Uterus (tissue), 4 donors: ENCODE measurements around the gene CSF3R. TPM values are rescaled to one million over a fixed set of nuclear protein-coding genes. Genes with fewer than 3 reads are reported as not detected.
A peak's percentile ranks its signal among the peaks of the same experiment; 100 is the strongest.

Source experiments
- DNase-seq, 2 donors: peaks; one replicate each; pipeline ENCODE4 v3.0.0-alpha.2; 2019 to 2020
- H3K27ac ChIP-seq, 2 donors: fragments of 200-600 bp; sonication (generic); 1 replicate in 1 of 2; 2 replicates in 1 of 2; pipeline ENCODE4 v1.5.1; 2016 to 2018
- H3K27me3 ChIP-seq, 2 donors: fragments of 200-600 bp; sonication (generic); one replicate each; pipeline ENCODE4 v1.5.1; 2018 to 2019; ENCODE audit warnings: control low read depth in 1 of 2
- H3K36me3 ChIP-seq, 2 donors: fragments of 200-600 bp; sonication (generic); one replicate each; pipeline ENCODE4 v1.5.1; 2019; ENCODE audit warnings: control low read depth in 1 of 2
- H3K4me1 ChIP-seq, 2 donors: fragments of 200-600 bp; sonication (generic); one replicate each; pipeline ENCODE4 v1.5.1; 2018 to 2019; ENCODE audit warnings: control low read depth in 1 of 2
- H3K4me3 ChIP-seq, 2 donors: fragments of 200-600 bp; sonication (generic); 1 replicate in 1 of 2; 2 replicates in 1 of 2; pipeline ENCODE4 v1.5.1; 2018 to 2019; ENCODE audit warnings: mild to moderate bottlenecking in 1 of 2
- H3K9me3 ChIP-seq, 2 donors: fragments of 200-600 bp; sonication (generic); one replicate each; pipeline ENCODE4 v1.5.1; 2019; ENCODE audit warnings: control low read depth in 1 of 2
- CTCF ChIP-seq, 4 experiments: fragments of 200-600 bp in 2 of 4; fragments of 450-650 bp in 2 of 4; sonication (generic) in 2 of 4; IDR thresholded peaks; one replicate each; pipeline ENCODE4 v1.5.1; 2016 to 2019; ENCODE audit warnings: antibody characterized with exemption in 4 of 4, mild to moderate bottlenecking in 2 of 4, moderate library complexity in 1 of 4
- POLR2A ChIP-seq, 2 donors: fragments of 450-650 bp; IDR thresholded peaks; one replicate each; pipeline ENCODE4 v1.6.1; 2016; ENCODE audit warnings: antibody characterized with exemption in 2 of 2, mild to moderate bottlenecking in 1 of 2, moderate library complexity in 1 of 2
- intact Hi-C: fragments of 100-400 bp; cut with DNase I; formaldehyde crosslinking; loops from one replicate; pipeline ENCODE4 v1.15.1; 2023; ENCODE audit warnings: low total_unique reads
- total RNA-seq, 4 donors: library from RNA; depleted of rRNA in 3 of 4; stranded (reverse); fragments of >200 nt in 3 of 4; gene quantifications; one replicate each; pipeline versions ENCODE4 v1.1.0 to v1.2.4, GENCODE V29; 2014 to 2023
- donor health status: DM: yes; HTN: yes; CAD: no.

Gene CSF3R
- total RNA-seq, 4 donors from 2014 or later: 4.9 to 9.7 (median 6.6) TPM

- Histone ChIP-seq H3K27ac (no peak overlapping the region), H3K36me3 (no peaks in the 10 kb centered on the region), H3K4me1 (no peaks in the 10 kb centered on the region), H3K27me3 (no peaks in the 10 kb centered on the region), H3K4me3 (no peak overlapping the region), H3K9me3 (no peaks in the 10 kb centered on the region)
- intact Hi-C loops: no loop called here
- TF ChIP-seq CTCF (IDR thresholded peaks at IDR 0.05) (no peak), POLR2A (IDR thresholded peaks at IDR 0.05) (no peak)
- no peak for DNase-seq
Measured at GRCh38 chr1:36432616-36433015, 50.1 kb downstream of the CSF3R start.

- Histone ChIP-seq H3K9me3 (no peaks in the 10 kb centered on the region), H3K27me3 (no peaks in the 10 kb centered on the region), H3K36me3 (no peaks in the 10 kb centered on the region), H3K27ac (no peak overlapping the region), H3K4me3 (no peak overlapping the region), H3K4me1 (no peaks in the 10 kb centered on the region)
- TF ChIP-seq CTCF (IDR thresholded peaks at IDR 0.05) (no peak), POLR2A (IDR thresholded peaks at IDR 0.05) (no peak)
- intact Hi-C loops: loop anchor here (10.0 kb wide), 1 partner anchor 301 kb away; the partner anchor contains the start of gene COL8A2
- no peak for DNase-seq
Measured at GRCh38 chr1:36425791-36426190, 56.9 kb downstream of the CSF3R start.

GRCh38 chr1:36421649-36422048 lies 61.1 kb downstream of the CSF3R start:
- Histone ChIP-seq H3K27me3 (no peaks in the 10 kb centered on the region), H3K36me3 (no peaks in the 10 kb centered on the region), H3K4me1 (no peaks in the 10 kb centered on the region), H3K9me3 (no peaks in the 10 kb centered on the region), H3K27ac (no peak overlapping the region), H3K4me3 (no peak overlapping the region)
- intact Hi-C loops: loop anchor here (5.0 to 10.0 kb wide), 2 partner anchors 79 to 297 kb away; partner anchors contain the start of gene COL8A2
- no peak for DNase-seq
- TF ChIP-seq CTCF (IDR thresholded peaks at IDR 0.05): no peak
- no peak for TF ChIP-seq POLR2A (IDR thresholded peaks at IDR 0.05)

- no peaks in the 10 kb centered on the region for H3K36me3 ChIP-seq
- no peak overlapping the region for H3K4me3 ChIP-seq
- intact Hi-C loops: loop anchor here (5.0 to 10.0 kb wide), 2 partner anchors 79 to 296 kb away; partner anchors contain the start of gene COL8A2
- no peaks in the 10 kb centered on the region for H3K4me1 ChIP-seq
- H3K27me3 ChIP-seq: no peaks in the 10 kb centered on the region
- peak; percentile 86 to 90 for DNase-seq
- TF ChIP-seq POLR2A (IDR thresholded peaks at IDR 0.05) (no peak), CTCF (IDR thresholded peaks at IDR 0.05) (peak; percentile 89 to 95 (median 92))
- no peak overlapping the region for H3K27ac ChIP-seq
- no peaks in the 10 kb centered on the region for H3K9me3 ChIP-seq
Measured at GRCh38 chr1:36420836-36421317, 61.8 kb downstream of the CSF3R start.

- no peaks in the 10 kb centered on the region for H3K4me1 ChIP-seq
- DNase-seq: peak in 1 of 2 donors; percentile 58
- TF ChIP-seq POLR2A (IDR thresholded peaks at IDR 0.05) (no peak), CTCF (IDR thresholded peaks at IDR 0.05) (no peak)
- no peaks in the 10 kb centered on the region for H3K27me3 ChIP-seq
- intact Hi-C loops: loop anchor here (5.0 to 10.0 kb wide), 2 partner anchors 78 to 296 kb away; partner anchors contain the start of gene COL8A2
- no peaks in the 10 kb centered on the region for H3K36me3 ChIP-seq
- no peaks in the 10 kb centered on the region for H3K9me3 ChIP-seq
- no peak overlapping the region for H3K4me3 ChIP-seq
- H3K27ac ChIP-seq: no peak overlapping the region
Measured at GRCh38 chr1:36420409-36420808, 62.3 kb downstream of the CSF3R start.
